Prostate gland (tissue), 2 donors: ENCODE results near the gene DNAH10.

Experiments
- POLR2AphosphoS5 ChIP-seq: sonication (generic); formaldehyde crosslinking; IDR thresholded peaks from one replicate; pipeline ENCODE4 v1.6.1; 2017; ENCODE audit warnings: antibody characterized with exemption
- TF ChIP-seq, protein P1 (sequence below), 4 experiments: fragments of 200-600 bp in 2 of 4; fragments of 450-650 bp in 2 of 4; sonication (generic) in 2 of 4; IDR thresholded peaks; 1 replicate in 3 of 4; 2 replicates in 1 of 4; pipeline ENCODE4 v1.5.1; 2016 to 2019; ENCODE audit warnings: antibody characterized with exemption in 4 of 4, mild to moderate bottlenecking in 2 of 4, moderate library complexity in 2 of 4

DNA sequence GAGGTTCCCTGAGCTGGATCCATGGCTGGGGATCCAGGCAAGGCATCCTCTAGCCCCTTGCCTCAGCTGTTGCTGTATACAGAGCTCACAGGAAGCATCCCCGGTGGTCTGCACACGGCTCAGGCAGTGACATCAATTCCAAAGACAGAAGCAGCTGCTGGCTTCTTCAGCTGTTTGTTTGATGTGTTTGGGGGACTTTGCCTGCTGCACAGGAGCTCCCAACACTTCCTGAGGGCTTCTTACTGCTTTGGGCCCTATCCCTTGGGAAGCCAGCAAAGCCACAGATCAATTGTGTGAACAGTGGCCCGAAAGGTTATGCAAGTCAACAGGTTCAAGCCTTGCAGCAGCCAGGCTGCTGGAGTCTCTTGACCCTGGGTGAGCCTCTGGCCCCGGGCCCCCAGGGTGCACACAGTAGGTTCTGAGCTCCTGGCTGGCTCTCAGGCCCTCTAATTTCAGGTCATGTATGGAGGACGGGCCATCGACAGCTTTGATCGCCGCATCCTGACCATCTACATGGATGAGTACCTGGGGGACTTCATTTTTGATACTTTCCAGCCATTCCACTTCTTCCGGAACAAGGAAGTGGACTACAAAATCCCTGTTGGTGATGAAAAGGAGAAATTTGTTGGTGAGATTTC lies 168.0 kb downstream of the DNAH10 start:
- TF ChIP-seq, protein P1, sequence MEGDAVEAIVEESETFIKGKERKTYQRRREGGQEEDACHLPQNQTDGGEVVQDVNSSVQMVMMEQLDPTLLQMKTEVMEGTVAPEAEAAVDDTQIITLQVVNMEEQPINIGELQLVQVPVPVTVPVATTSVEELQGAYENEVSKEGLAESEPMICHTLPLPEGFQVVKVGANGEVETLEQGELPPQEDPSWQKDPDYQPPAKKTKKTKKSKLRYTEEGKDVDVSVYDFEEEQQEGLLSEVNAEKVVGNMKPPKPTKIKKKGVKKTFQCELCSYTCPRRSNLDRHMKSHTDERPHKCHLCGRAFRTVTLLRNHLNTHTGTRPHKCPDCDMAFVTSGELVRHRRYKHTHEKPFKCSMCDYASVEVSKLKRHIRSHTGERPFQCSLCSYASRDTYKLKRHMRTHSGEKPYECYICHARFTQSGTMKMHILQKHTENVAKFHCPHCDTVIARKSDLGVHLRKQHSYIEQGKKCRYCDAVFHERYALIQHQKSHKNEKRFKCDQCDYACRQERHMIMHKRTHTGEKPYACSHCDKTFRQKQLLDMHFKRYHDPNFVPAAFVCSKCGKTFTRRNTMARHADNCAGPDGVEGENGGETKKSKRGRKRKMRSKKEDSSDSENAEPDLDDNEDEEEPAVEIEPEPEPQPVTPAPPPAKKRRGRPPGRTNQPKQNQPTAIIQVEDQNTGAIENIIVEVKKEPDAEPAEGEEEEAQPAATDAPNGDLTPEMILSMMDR (IDR thresholded peaks at IDR 0.05), result no peak
- no peak for TF ChIP-seq POLR2AphosphoS5
